Heart right ventricle (tissue), 16 donors: Measurements from ENCODE around the gene PFKP. TPM values are rescaled to one million over a fixed set of nuclear protein-coding genes. Genes with fewer than 3 reads are reported as not detected.

ENCODE experiments used
- ATAC-seq, 8 donors: fragments of 200-7000 bp; cut with Tn5 transposase; one replicate each; pipeline ENCODE4 v1.9.1; 2020; ENCODE audit warnings: mild to moderate bottlenecking in 8 of 8, moderate library complexity in 8 of 8, moderate number of reproducible peaks in 1 of 8
- DNase-seq, 2 donors: peaks; one replicate each; pipeline ENCODE4 v3.0.0-alpha.2; 2020
- H3K27ac ChIP-seq, 10 donors: fragments of 200-600 bp; sonication (generic) in 2 of 10; one replicate each; pipeline versions ENCODE4 v1.5.0 to v1.8.0; 2020 to 2022; ENCODE audit warnings: mild to moderate bottlenecking in 3 of 10
- H3K27me3 ChIP-seq, 7 donors: fragments of 200-600 bp; one replicate each; pipeline ENCODE4 v1.8.0; 2021 to 2022; ENCODE audit warnings: mild to moderate bottlenecking in 2 of 7
- H3K36me3 ChIP-seq, 9 donors: fragments of 200-600 bp; sonication (generic) in 1 of 9; one replicate each; pipeline versions ENCODE4 v1.5.0 to v1.8.0; 2020 to 2022; ENCODE audit warnings: mild to moderate bottlenecking in 2 of 9
- H3K4me1 ChIP-seq, 9 donors: fragments of 200-600 bp; sonication (generic) in 1 of 9; one replicate each; pipeline versions ENCODE4 v1.5.0 to v1.8.0; 2020 to 2022; ENCODE audit warnings: mild to moderate bottlenecking in 4 of 9
- H3K4me3 ChIP-seq, 10 donors: fragments of 200-600 bp; sonication (generic) in 2 of 10; one replicate each; pipeline versions ENCODE4 v1.5.0 to v1.8.0; 2020 to 2022; ENCODE audit warnings: mild to moderate bottlenecking in 7 of 10, moderate library complexity in 2 of 10
- H3K9me3 ChIP-seq, 11 donors: fragments of 200-600 bp in 10 of 11; sonication (generic) in 2 of 11; one replicate each; pipeline versions ENCODE4 v1.5.0 to v1.8.0; 2013 to 2022; ENCODE audit warnings: mild to moderate bottlenecking in 2 of 11, control low read depth in 1 of 11, moderate library complexity in 1 of 11
- WGBS, 2 donors: extraction: QIAGEN DNeasy Blood & Tissue Kit; methylation state at CpG; one replicate each; pipeline ENCODE4 v1.1.7; 2013; ENCODE audit warnings: inconsistent platforms in 1 of 2; 5-methylcytosine and 5-hydroxymethylcytosine counted together
- intact Hi-C, 10 donors: fragments of 100-400 bp; cut with DNase I; formaldehyde crosslinking; loops; one replicate each; pipeline versions ENCODE4 v1.11.1 to v1.14.2; 2022
- polyA plus RNA-seq, 2 donors: library from polyadenylated mRNA; stranded (reverse); fragments of 200-250 nt; gene quantifications; one replicate each; pipeline ENCODE4 v1.2.3, GENCODE V29; 2013
- total RNA-seq, 10 donors: library from RNA; stranded (reverse); fragmentation: NEBNext Ultra II Directional in 3 of 10; extraction: Animal tissue kit (Norgen Biotek cat#: 25700) in 3 of 10; gene quantifications; one replicate each; pipeline versions ENCODE4 v1.2.1 to v1.2.4, GENCODE V29; 2021 to 2023
- TF ChIP-seq, protein P1 (sequence below), 9 donors: fragments of 200-600 bp; sonication (generic) in 2 of 9; IDR thresholded peaks; one replicate each; pipeline versions ENCODE4 v1.5.0 to v1.8.0; 2021 to 2022; ENCODE audit warnings: antibody characterized with exemption in 9 of 9, mild to moderate bottlenecking in 5 of 9, moderate library complexity in 1 of 9
- donor health status: Arrhythmogenic right ventricular cardiomyopathy.
- donor health status: ischemic (EF 13 %, LVEDD 7.1; RV severe dilation, severe dysfunction).
- donor health status: healthy with polysubstance abuse.
- donor health status: DM: no; HTN: yes; CAD: no.
- donor health status: DM: no; HTN: no; CAD: no.
- donor health status: ischemic (EF 25% LVEDD 6.9; RV normal size, moderate dysfunction).
- donor health status: ischemic (EF 25% LVEDD 5.7; RV mildly dilated, moderate dysfunction).
- donor health status: healthy.
- donor health status: DM: yes; HTN: yes; CAD: no.
- donor health status: Ischemic cardiomyopathy.
- donor health status: ischemic (EF 35%, LVEDD 5.7; RV mildly dilated, moderate dysfunction).
- donor health status: nonischemic (EF 11% LVEDD 7.7; RV severe dilation, severe dysfunction).
- donor health status: DM: yes; HTN: yes; CAD: no.
- donor health status: PGD.
- donor health status: ischemic (EF 29% LVEDD 5.4; RV normal size, mild dysfunction).
- donor health status: nonischemic (EF 23%, LVEDD 6.1; RV moderate dilation, normal function).

The PFKP gene
- total and polyA plus RNA-seq, 12 donors = 68.3 to 316 (median 220) TPM

DNA sequence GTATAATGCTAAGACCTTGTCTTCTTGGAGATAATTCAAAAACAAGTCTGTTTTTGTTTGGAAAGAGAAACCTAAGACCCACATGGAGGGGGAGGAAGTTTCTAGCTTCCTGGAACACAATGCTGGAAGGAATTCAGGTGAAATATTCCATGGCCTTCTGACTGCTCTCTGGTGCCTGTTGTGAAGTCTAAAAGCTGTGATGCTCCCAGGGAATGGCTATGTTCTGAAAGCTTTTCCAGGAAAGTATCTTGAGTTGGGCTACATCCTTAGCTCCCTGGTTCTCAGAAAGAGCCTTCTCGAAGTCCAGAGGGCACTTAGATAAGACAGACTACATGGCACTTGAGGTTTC is 12.5 kb upstream of the PFKP start:
- ATAC-seq (peak in 6 of 8 donors; percentile 32 to 79 (median 68)), DNase-seq (no peak)
- intact Hi-C loops = no loop called here
- H3K27me3 ChIP-seq = no peaks in the 10 kb centered on the region
- no peak overlapping the region for H3K4me3 ChIP-seq
- peaks cover 0 to 13% (median 10%) of the 10 kb centered on the region in 9 donors for H3K4me1 ChIP-seq
- H3K27ac ChIP-seq = peak overlapping the region in 8 of 10 donors; percentile 0 to 72 (median 37)
- H3K36me3 ChIP-seq = no peaks in the 10 kb centered on the region
- 32 to 35% methylated on average over 1 of the region's 1 CpG for WGBS, 2 donors
- TF ChIP-seq, protein P1, sequence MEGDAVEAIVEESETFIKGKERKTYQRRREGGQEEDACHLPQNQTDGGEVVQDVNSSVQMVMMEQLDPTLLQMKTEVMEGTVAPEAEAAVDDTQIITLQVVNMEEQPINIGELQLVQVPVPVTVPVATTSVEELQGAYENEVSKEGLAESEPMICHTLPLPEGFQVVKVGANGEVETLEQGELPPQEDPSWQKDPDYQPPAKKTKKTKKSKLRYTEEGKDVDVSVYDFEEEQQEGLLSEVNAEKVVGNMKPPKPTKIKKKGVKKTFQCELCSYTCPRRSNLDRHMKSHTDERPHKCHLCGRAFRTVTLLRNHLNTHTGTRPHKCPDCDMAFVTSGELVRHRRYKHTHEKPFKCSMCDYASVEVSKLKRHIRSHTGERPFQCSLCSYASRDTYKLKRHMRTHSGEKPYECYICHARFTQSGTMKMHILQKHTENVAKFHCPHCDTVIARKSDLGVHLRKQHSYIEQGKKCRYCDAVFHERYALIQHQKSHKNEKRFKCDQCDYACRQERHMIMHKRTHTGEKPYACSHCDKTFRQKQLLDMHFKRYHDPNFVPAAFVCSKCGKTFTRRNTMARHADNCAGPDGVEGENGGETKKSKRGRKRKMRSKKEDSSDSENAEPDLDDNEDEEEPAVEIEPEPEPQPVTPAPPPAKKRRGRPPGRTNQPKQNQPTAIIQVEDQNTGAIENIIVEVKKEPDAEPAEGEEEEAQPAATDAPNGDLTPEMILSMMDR (IDR thresholded peaks at IDR 0.05) = no peak
- peaks cover 0 to 7% (median 0%) of the 10 kb centered on the region in 11 donors for H3K9me3 ChIP-seq

DNA sequence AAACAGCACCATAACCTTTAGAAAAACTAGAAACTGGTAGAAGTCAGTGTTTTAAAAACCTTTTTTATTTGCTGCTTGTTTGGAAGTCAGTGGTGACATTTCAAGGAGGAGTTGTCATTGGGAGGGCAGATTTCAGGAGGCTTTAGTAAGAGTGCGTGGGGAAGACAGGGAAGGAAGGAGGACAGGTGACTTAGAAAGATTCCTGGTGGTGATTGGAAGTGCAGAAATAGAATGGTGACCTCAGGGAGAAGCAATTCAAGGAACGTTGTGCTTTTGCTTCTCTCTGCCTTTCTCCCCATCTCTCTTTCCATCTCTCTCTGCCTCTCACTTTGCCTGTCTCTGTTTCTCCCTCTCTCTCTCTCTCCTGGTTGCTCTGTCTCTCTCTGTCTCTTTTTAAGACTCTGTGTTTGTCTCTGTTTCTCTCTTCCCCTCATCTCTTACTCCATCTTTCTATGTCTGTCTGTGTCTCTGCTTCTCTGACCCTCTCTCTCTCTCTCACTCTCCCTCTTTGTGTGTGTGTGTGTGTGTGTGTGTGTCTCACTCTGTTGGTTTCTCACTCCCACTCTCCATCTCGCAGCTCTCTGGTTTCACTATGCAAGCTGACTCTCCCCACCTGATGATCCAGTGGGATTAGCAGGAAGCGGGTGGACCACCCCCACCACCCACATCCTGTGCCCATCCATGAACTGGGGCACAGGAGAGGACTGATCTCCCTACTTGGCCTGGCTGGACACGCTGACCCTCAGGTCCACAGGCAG is 10.9 kb upstream of the PFKP start:
- WGBS, 2 donors = 55 to 65% methylated on average over 5 of the region's 5 CpGs
- Histone ChIP-seq H3K27ac (no peak overlapping the region), H3K4me1 (peaks cover 0 to 13% (median 10%) of the 10 kb centered on the region in 9 donors), H3K4me3 (no peak overlapping the region), H3K36me3 (no peaks in the 10 kb centered on the region), H3K9me3 (peaks cover 0 to 7% (median 0%) of the 10 kb centered on the region in 11 donors), H3K27me3 (no peaks in the 10 kb centered on the region)
- ATAC-seq (no peak), DNase-seq (no peak)
- intact Hi-C loops = no loop called here
- TF ChIP-seq, protein P1 (IDR thresholded peaks at IDR 0.05) = no peak

DNA sequence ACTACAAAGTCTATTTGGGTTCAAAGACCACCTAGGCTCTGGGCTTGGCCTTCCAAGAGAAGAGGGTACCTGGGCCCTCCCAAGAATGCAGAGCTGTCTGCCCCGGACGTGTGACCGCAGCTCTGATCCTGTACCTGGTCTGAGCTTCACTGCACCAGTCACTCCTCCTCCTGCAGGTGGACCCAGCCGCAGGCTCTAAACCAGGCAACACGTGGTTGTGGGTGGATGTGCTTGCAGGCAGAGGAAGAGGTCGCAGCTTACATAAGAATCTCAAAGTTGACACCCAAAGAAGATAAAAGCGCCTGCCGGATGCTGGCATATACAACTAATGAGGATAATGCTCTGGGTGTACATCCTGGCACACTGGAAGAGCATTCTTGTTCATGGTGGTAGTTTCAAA is 9.4 kb upstream of the PFKP start:
- H3K27ac ChIP-seq = no peak overlapping the region
- TF ChIP-seq, protein P1 (IDR thresholded peaks at IDR 0.05) = no peak
- peaks cover 0 to 13% (median 10%) of the 10 kb centered on the region in 9 donors for H3K4me1 ChIP-seq
- H3K36me3 ChIP-seq = no peaks in the 10 kb centered on the region
- ATAC-seq (no peak), DNase-seq (no peak)
- no peak overlapping the region for H3K4me3 ChIP-seq
- WGBS, 2 donors = 83 to 90% methylated on average over 8 of the region's 8 CpGs
- peaks cover 0 to 7% (median 0%) of the 10 kb centered on the region in 11 donors for H3K9me3 ChIP-seq
- no peaks in the 10 kb centered on the region for H3K27me3 ChIP-seq
- intact Hi-C loops = no loop called here

DNA sequence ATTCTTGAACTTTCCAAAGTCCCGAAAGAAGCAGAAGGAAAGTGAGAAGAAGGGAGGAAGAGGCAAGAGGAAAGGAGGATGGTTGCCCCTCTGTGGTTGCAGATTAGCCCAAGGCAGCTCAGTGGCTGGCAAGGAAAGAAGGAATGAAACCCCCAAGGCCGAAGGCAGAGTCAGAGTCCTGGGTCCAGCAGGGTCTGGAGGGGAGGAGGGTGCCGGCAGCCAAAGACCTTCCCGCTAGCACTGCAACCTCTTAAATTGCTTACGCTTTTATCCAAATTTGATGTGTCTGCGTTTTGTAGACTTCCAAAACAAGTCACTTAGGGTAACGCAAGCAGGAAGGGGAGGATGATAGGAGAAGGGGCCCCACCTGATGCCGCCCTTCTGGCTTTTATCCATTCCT is 7.4 kb upstream of the PFKP start:
- no peaks in the 10 kb centered on the region for H3K36me3 ChIP-seq
- ATAC-seq = no peak
- TF ChIP-seq, protein P1 (IDR thresholded peaks at IDR 0.05) = no peak
- H3K9me3 ChIP-seq = no peaks in the 10 kb centered on the region
- peaks cover 0 to 15% (median 8%) of the 10 kb centered on the region in 9 donors for H3K4me1 ChIP-seq
- WGBS, 2 donors = 67 to 78% methylated on average over 8 of the region's 8 CpGs
- no peak overlapping the region for H3K4me3 ChIP-seq
- no peak for DNase-seq
- H3K27me3 ChIP-seq = no peaks in the 10 kb centered on the region
- intact Hi-C loops = loop anchor here in 1 of 10 donors (10.0 kb wide), 1 partner anchor 75 kb away; no protein-coding TSS in a partner anchor
- no peak overlapping the region for H3K27ac ChIP-seq
